ENCODE measurements around the gene TSPAN4.
A peak's percentile ranks its signal among the peaks of the same experiment; 100 is the strongest.

The TSPAN4 gene

DNA sequence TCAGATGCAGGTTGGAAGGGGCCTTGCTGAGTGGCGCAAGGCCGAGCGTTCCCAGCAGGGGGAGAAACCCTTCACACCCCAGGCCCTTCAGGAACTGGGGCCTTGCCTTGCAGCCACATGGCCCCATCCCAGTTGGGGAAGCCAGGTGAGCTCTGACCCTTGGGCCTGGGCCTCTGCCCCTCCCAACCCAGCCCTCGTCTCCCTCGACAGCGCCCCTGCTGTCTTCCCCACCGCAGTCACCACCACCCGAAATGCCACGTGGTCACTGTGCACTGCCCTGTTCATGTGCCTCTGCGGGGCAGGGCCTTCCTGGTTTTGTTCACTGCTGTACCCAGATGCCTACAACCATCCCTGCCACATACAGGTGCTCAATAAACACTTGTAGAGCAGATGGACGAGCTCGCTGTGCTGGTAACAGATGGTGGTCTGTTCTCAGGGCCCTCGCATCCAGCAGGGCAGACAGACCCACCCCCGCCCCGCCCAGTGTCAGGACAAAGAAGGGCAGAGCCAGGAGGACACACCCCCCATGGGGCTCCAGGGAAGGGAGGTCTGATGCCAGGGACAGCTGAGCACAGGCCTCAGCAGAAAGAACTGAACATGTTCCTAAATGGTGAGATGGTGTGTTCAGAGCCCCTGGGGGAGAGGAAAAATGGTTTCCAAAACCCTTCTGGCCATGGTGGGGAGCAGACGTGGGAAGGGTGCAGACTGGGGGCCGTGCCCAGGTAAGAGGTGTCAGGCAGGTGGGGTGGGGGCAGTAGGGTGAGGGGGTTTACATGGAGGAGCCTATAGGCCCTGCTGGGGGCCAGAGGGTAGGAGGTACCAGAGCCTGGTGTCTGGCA lies 4.0 kb upstream of the TSPAN4 start (continued):
- TF ChIP-seq, protein P1, sequence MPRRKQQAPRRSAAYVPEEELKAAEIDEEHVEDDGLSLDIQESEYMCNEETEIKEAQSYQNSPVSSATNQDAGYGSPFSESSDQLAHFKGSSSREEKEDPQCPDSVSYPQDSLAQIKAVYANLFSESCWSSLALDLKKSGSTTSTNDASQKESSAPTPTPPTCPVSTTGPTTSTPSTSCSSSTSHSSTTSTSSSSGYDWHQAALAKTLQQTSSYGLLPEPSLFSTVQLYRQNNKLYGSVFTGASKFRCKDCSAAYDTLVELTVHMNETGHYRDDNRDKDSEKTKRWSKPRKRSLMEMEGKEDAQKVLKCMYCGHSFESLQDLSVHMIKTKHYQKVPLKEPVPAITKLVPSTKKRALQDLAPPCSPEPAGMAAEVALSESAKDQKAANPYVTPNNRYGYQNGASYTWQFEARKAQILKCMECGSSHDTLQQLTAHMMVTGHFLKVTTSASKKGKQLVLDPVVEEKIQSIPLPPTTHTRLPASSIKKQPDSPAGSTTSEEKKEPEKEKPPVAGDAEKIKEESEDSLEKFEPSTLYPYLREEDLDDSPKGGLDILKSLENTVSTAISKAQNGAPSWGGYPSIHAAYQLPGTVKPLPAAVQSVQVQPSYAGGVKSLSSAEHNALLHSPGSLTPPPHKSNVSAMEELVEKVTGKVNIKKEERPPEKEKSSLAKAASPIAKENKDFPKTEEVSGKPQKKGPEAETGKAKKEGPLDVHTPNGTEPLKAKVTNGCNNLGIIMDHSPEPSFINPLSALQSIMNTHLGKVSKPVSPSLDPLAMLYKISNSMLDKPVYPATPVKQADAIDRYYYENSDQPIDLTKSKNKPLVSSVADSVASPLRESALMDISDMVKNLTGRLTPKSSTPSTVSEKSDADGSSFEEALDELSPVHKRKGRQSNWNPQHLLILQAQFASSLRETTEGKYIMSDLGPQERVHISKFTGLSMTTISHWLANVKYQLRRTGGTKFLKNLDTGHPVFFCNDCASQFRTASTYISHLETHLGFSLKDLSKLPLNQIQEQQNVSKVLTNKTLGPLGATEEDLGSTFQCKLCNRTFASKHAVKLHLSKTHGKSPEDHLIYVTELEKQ (tag by site-specific recombination; IDR thresholded peaks at IDR 0.05; ENCODE audit: borderline replicate concordance): no peak
- TF ChIP-seq ZNF174 (tag by site-specific recombination; IDR thresholded peaks at IDR 0.05) (no peak), ZNF146 (tag by site-specific recombination; IDR thresholded peaks at IDR 0.05) (no peak), ZBTB21 (tag by site-specific recombination; IDR thresholded peaks at IDR 0.05) (no peak), MZF1 (tag by site-specific recombination; IDR thresholded peaks at IDR 0.05; ENCODE audit: borderline replicate concordance) (no peak), ZNF776 (tag by site-specific recombination; IDR thresholded peaks at IDR 0.05; ENCODE audit: borderline replicate concordance) (no peak), KLF1 (tag by site-specific recombination; IDR thresholded peaks at IDR 0.05) (peak; percentile 78), SP7 (tag by site-specific recombination; IDR thresholded peaks at IDR 0.05) (no peak), ZBTB7A (tag by site-specific recombination; IDR thresholded peaks at IDR 0.05; ENCODE audit: low read depth) (no peak), ZNF555 (tag by site-specific recombination; conservative IDR thresholded peaks at IDR 0.05) (no peak), ZNF623 (tag by site-specific recombination; IDR thresholded peaks at IDR 0.05) (no peak), ZNF157 (tag by site-specific recombination; IDR thresholded peaks at IDR 0.05) (no peak), ZNF37A (tag by site-specific recombination; IDR thresholded peaks at IDR 0.05) (no peak), ZNF169 (tag by site-specific recombination; IDR thresholded peaks at IDR 0.05) (no peak), ZNF416 (tag by site-specific recombination; IDR thresholded peaks at IDR 0.05) (no peak), ZNF624 (tag by site-specific recombination; IDR thresholded peaks at IDR 0.05) (no peak), ZXDB (tag by site-specific recombination; IDR thresholded peaks at IDR 0.05) (no peak)
- TF ChIP-seq, protein P2, sequence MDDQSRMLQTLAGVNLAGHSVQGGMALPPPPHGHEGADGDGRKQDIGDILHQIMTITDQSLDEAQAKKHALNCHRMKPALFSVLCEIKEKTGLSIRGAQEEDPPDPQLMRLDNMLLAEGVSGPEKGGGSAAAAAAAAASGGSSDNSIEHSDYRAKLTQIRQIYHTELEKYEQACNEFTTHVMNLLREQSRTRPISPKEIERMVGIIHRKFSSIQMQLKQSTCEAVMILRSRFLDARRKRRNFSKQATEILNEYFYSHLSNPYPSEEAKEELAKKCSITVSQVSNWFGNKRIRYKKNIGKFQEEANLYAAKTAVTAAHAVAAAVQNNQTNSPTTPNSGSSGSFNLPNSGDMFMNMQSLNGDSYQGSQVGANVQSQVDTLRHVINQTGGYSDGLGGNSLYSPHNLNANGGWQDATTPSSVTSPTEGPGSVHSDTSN (CRISPR knock-in tag; IDR thresholded peaks at IDR 0.05): no peak
- TF ChIP-seq, protein P3, sequence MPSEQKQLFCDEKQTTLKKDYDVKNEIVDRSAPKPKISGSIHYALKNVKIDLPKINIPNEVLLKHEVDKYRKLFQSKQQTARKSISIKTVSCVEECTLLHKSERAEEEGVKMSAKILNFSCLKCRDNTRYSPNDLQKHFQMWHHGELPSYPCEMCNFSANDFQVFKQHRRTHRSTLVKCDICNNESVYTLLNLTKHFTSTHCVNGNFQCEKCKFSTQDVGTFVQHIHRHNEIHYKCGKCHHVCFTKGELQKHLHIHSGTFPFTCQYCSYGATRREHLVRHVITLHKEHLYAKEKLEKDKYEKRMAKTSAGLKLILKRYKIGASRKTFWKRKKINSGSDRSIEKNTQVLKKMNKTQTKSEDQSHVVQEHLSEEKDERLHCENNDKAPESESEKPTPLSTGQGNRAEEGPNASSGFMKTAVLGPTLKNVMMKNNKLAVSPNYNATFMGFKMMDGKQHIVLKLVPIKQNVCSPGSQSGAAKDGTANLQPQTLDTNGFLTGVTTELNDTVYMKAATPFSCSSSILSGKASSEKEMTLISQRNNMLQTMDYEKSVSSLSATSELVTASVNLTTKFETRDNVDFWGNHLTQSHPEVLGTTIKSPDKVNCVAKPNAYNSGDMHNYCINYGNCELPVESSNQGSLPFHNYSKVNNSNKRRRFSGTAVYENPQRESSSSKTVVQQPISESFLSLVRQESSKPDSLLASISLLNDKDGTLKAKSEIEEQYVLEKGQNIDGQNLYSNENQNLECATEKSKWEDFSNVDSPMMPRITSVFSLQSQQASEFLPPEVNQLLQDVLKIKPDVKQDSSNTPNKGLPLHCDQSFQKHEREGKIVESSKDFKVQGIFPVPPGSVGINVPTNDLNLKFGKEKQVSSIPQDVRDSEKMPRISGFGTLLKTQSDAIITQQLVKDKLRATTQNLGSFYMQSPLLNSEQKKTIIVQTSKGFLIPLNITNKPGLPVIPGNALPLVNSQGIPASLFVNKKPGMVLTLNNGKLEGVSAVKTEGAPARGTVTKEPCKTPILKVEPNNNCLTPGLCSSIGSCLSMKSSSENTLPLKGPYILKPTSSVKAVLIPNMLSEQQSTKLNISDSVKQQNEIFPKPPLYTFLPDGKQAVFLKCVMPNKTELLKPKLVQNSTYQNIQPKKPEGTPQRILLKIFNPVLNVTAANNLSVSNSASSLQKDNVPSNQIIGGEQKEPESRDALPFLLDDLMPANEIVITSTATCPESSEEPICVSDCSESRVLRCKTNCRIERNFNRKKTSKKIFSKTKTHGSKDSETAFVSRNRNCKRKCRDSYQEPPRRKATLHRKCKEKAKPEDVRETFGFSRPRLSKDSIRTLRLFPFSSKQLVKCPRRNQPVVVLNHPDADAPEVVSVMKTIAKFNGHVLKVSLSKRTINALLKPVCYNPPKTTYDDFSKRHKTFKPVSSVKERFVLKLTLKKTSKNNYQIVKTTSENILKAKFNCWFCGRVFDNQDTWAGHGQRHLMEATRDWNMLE (tag by site-specific recombination; conservative IDR thresholded peaks at IDR 0.05; ENCODE audit: low read depth): no peak
- TF ChIP-seq, protein P4, sequence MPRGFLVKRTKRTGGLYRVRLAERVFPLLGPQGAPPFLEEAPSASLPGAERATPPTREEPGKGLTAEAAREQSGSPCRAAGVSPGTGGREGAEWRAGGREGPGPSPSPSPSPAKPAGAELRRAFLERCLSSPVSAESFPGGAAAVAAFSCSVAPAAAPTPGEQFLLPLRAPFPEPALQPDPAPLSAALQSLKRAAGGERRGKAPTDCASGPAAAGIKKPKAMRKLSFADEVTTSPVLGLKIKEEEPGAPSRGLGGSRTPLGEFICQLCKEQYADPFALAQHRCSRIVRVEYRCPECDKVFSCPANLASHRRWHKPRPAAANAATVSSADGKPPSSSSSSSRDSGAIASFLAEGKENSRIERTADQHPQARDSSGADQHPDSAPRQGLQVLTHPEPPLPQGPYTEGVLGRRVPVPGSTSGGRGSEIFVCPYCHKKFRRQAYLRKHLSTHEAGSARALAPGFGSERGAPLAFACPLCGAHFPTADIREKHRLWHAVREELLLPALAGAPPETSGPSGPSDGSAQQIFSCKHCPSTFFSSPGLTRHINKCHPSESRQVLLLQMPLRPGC (tag by site-specific recombination; IDR thresholded peaks at IDR 0.05): no peak
- TF ChIP-seq, protein P5, sequence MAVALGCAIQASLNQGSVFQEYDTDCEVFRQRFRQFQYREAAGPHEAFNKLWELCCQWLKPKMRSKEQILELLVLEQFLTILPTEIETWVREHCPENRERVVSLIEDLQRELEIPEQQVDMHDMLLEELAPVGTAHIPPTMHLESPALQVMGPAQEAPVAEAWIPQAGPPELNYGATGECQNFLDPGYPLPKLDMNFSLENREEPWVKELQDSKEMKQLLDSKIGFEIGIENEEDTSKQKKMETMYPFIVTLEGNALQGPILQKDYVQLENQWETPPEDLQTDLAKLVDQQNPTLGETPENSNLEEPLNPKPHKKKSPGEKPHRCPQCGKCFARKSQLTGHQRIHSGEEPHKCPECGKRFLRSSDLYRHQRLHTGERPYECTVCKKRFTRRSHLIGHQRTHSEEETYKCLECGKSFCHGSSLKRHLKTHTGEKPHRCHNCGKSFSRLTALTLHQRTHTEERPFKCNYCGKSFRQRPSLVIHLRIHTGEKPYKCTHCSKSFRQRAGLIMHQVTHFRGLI (tag by site-specific recombination; IDR thresholded peaks at IDR 0.05): no peak
- TF ChIP-seq, protein P6, sequence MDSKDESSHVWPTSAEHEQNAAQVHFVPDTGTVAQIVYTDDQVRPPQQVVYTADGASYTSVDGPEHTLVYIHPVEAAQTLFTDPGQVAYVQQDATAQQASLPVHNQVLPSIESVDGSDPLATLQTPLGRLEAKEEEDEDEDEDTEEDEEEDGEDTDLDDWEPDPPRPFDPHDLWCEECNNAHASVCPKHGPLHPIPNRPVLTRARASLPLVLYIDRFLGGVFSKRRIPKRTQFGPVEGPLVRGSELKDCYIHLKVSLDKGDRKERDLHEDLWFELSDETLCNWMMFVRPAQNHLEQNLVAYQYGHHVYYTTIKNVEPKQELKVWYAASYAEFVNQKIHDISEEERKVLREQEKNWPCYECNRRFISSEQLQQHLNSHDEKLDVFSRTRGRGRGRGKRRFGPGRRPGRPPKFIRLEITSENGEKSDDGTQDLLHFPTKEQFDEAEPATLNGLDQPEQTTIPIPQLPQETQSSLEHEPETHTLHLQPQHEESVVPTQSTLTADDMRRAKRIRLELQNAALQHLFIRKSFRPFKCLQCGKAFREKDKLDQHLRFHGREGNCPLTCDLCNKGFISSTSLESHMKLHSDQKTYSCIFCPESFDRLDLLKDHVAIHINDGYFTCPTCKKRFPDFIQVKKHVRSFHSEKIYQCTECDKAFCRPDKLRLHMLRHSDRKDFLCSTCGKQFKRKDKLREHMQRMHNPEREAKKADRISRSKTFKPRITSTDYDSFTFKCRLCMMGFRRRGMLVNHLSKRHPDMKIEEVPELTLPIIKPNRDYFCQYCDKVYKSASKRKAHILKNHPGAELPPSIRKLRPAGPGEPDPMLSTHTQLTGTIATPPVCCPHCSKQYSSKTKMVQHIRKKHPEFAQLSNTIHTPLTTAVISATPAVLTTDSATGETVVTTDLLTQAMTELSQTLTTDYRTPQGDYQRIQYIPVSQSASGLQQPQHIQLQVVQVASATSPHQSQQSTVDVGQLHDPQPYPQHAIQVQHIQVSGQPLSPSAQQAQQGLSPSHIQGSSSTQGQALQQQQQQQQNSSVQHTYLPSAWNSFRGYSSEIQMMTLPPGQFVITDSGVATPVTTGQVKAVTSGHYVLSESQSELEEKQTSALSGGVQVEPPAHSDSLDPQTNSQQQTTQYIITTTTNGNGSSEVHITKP (tag by site-specific recombination; IDR thresholded peaks at IDR 0.05): no peak

Measured in HEK293 (cell line).